Activated CD4-positive, alpha-beta T cell treated with anti-CD3 and anti-CD28 coated beads for 4 hours (primary cell): ENCODE measurements around the gene TRIM49.
"Not testable (repeated sequence)": the region's sequence is repeated elsewhere in the genome, so short reads cannot be mapped to it uniquely, and the experiment has no call there.

Experiments used
- DNase-seq, 2 donors: peaks; one replicate each; pipeline ENCODE4 v3.0.0-alpha.2; 2020

TRIM49 gene, protein sequence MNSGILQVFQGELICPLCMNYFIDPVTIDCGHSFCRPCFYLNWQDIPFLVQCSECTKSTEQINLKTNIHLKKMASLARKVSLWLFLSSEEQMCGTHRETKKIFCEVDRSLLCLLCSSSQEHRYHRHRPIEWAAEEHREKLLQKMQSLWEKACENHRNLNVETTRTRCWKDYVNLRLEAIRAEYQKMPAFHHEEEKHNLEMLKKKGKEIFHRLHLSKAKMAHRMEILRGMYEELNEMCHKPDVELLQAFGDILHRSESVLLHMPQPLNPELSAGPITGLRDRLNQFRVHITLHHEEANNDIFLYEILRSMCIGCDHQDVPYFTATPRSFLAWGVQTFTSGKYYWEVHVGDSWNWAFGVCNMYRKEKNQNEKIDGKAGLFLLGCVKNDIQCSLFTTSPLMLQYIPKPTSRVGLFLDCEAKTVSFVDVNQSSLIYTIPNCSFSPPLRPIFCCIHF

DNA sequence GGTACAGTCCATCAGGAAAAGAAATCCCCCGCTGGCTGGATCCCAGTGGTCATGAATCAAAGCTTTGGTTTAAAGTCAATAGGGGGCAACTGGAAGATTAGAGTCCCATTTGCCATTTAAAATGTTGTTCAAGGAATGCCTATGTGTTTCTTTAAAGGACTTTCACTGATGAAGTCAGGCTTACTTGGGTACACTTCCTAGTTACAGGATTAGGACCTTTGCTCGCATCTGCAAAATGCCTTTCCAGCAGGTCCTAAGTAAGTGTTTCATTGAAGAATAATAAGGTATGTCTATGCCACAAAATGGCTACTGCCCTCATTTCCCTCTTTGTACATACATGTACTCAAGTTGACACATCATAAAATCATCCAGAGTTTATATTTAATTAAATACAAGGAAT lies at the start of gene TRIM49:
TSS of gene TRIM49 (minus strand) at position 101 of the 400 bp plus-strand sequence. CDS start 4,106 bp downstream, outside the sequence.
- DNase-seq, result not testable (repeated sequence)

DNA sequence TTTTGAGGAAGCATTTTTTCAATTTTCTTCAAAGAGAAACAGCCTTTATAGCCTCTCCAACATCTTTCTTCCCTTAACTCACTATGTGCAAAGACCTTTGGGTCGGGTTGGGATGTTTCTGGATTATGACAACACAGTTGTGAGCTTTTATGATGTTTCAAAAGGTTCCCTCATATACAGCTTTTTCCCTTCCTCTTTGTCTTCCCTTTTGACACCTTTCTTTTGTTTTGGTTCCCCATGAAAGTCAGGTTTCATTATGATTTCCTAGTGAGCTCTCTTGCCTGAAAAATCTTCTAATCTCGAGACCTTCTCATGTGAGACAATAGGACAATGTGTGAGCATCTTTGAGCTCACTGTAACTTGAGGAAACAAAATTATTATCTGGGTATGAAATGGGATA lies 18.3 kb upstream of the TRIM49 start:
- DNase-seq, result not testable (repeated sequence)

DNA sequence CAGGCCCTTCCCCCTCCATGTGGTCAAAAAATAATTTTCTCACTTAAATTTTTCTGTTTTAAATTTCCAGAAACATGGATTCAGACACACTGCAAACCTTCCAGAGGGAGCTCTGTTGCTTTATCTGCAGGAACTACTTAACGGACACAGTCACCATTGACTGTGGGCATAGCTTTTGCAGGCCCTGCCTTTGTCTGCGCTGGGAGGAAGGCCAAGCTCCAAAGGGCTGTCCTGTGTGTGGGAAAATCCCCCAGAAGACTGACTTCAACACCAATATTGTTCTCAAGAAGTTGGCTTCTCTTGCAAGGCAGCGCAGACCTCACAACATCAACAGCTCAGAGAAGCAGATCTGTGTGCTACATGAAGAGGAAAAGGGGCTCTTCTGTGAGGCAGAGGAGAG lies 11.6 kb upstream of the TRIM49 start:
- not testable (repeated sequence) for DNase-seq

DNA sequence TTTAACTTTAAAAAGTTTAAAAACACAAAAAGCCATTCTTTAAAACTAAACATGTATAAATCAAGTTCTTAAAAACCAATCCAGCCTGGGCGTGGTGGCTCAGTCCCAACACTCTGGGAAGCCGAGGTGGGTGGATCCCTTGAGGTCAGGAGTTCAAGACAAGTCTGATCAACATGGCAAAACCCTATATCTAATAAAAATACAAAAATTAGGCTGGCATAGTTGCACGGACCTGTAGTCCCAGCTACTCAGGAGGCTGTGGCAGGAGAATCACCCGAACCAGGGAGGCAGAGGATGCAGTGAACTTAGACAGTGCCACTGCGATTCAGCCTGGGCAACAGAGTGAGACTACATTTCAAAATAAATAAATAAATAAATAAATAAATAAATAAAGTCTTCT lies 5.2 kb upstream of the TRIM49 start:
- not testable (repeated sequence) for DNase-seq

DNA sequence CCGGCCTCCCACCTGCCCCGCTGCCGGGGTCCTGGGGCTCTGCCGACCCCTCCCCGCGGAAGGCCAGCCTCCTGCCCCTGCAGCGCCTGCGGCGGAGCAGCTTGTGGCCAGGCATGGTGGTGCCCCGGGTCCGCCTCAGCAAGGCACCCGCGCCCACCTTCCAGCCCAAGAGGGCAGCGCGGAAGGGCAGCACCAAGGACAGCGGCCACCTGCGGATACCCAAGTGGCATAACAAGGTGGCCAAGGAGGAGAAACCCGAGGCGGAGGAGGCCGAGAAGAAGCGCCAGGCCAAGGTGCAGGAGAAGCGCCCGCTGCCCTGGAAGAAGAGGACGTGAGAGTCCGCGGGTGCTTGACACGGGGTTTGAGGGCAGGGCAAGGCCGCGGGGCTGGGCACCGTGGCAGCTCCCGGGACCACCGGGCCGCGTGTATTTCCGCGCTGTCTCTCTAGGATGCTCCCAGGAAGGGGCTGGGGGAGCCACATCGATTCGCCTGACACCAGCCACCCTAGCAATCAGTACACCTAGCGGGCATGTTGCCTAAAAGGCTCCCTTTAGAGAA lies 20.8 kb downstream of the TRIM49 start:
- DNase-seq, result not testable (repeated sequence)

DNA sequence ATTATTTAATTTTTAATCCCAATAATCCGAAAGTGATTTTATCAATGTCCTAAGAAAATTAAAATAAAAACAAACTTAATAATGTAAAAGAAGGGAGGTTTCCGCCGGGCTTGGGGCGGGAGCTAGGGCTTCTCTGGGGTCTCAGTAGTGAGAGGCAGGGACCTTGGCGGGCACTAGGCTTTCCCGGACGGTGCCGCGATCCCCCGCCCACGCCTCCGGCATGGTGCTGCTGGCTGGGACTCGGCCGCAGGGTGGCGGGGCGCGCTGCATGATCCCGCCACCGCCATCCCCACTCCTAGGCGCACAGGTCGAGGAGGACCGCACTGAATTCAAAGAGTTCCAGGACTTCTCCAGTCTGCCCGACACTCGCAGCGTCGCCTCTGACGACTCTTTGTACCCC lies 22.6 kb downstream of the TRIM49 start:
- not testable (repeated sequence) for DNase-seq

DNA sequence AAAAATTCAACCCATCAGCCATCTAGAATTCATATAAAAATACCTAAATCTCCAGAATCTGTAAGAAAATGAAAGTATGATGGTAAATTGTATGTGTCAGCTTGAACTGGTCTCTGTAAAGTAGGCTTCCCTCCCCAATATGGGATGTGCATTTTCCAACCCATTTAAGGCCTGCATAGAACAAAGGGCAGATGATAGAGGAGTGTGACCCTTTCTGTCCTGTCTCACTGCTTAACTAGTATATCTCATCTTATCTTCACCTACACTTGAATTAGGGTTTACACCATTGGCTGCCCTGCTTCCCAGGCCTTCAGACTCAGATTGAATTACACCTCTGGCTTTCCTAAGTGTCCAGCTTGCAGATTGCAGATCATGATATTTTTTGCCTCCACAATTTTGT lies 57.6 kb downstream of the TRIM49 start:
- DNase-seq, result not testable (repeated sequence)
